ENCODE data around the gene OLA1.

GRCh38 chr2:174121175-174121574 lies 127.2 kb downstream of the OLA1 start:
- no peak for TF ChIP-seq CTCF (optimal IDR thresholded peaks at IDR 0.05 in 1 of 3, IDR thresholded peaks at IDR 0.05 in 1 of 3, conservative IDR thresholded peaks at IDR 0.05 in 1 of 3; ENCODE audit: extremely low read depth in 1 of 3, insufficient read depth in 2 of 3, low read length in 3 of 3)
- no peak for TF ChIP-seq EZH2 (IDR thresholded peaks at IDR 0.05; ENCODE audit: low read length)

Measured in keratinocyte (primary cell).